K562 (cell line): ENCODE measurements around the gene PPP1CA. TPM values are rescaled to one million over a fixed set of nuclear protein-coding genes. Genes with fewer than 3 reads are reported as not detected.

Source experiments
- BCL6 ChIP-seq: fragments of 250-450 bp; sonication (Bioruptor Pico); IDR thresholded peaks from 2 replicates; pipeline ENCODE4 v1.4.0; 2020
- BHLHE40 ChIP-seq: IDR thresholded peaks from 2 replicates; pipeline ENCODE4 v1.6.1; 2011; ENCODE audit warnings: low read length, improper control_type of control experiment
- CCAR2 ChIP-seq: fragments of 200-400 bp; formaldehyde crosslinking; IDR thresholded peaks from 2 replicates; pipeline ENCODE4 v1.6.1; 2017; ENCODE audit warnings: mild to moderate bottlenecking, low read depth, low read length
- CREM ChIP-seq: IDR thresholded peaks from 2 replicates; pipeline ENCODE4 v1.6.1; 2014; ENCODE audit warnings: antibody characterized with exemption, low read depth
- E2F3 ChIP-seq: fragments of 250-450 bp; sonication (Bioruptor Pico); IDR thresholded peaks from 2 replicates; pipeline ENCODE4 v1.4.0; 2020; ENCODE audit warnings: mild to moderate bottlenecking
- ETS2 ChIP-seq: IDR thresholded peaks from 2 replicates; pipeline ENCODE4 v1.6.1; 2016; ENCODE audit warnings: borderline replicate concordance, missing genetic modification characterization, mild to moderate bottlenecking, moderate library complexity, missing compliant biosample characterization; ENCODE audit not compliant: poor library complexity, severe bottlenecking
- GTF2F1 ChIP-seq: IDR thresholded peaks from 2 replicates; pipeline ENCODE4 v1.6.1; 2011; ENCODE audit warnings: low read depth, low read length, improper control_type of control experiment
- HNRNPUL1 ChIP-seq: fragments of 200-400 bp; formaldehyde crosslinking; IDR thresholded peaks from 2 replicates; pipeline ENCODE4 v1.6.1; 2017; ENCODE audit warnings: low read length
- JUNB ChIP-seq: fragments of 450-650 bp; formaldehyde crosslinking; conservative IDR thresholded peaks from 2 replicates; pipeline ENCODE4 v1.4.0; 2020; ENCODE audit warnings: mild to moderate bottlenecking
- MEF2D ChIP-seq: conservative IDR thresholded peaks from 2 replicates; pipeline ENCODE4 v1.6.1; 2016; ENCODE audit warnings: low read depth, missing genetic modification characterization, missing compliant biosample characterization
- MTA2 ChIP-seq: fragments of 450-650 bp; IDR thresholded peaks from 2 replicates; pipeline ENCODE4 v1.6.1; 2016; ENCODE audit warnings: low read depth
- NBN ChIP-seq: fragments of 450-650 bp; IDR thresholded peaks from 2 replicates; pipeline ENCODE4 v1.6.1; 2016; ENCODE audit warnings: low read depth, mild to moderate bottlenecking
- RCOR1 ChIP-seq, 2 experiments: IDR thresholded peaks; 2 replicates each; pipeline ENCODE4 v1.6.1; 2012; ENCODE audit warnings: low read depth in 2 of 2, low read length in 2 of 2, borderline replicate concordance in 1 of 2, improper control_type of control experiment in 1 of 2
- SRF ChIP-seq, 2 experiments: fragments of 250-450, 450-650 bp in 1 of 2; sonication (Bioruptor Pico) in 1 of 2; sonication (generic) in 1 of 2; formaldehyde crosslinking; IDR thresholded peaks; 2 replicates each; pipeline versions ENCODE4 v1.5.0 to v1.5.1; 2020 to 2022; ENCODE audit warnings: mild to moderate bottlenecking in 1 of 2, missing genetic modification reagents in 1 of 2
- SRSF1 ChIP-seq: fragments of 200-400 bp; formaldehyde crosslinking; IDR thresholded peaks from 2 replicates; pipeline ENCODE4 v1.6.1; 2017; ENCODE audit warnings: mild to moderate bottlenecking, low read depth, low read length, moderate library complexity
- TEAD1 ChIP-seq, 2 experiments: fragments of 450-650 bp in 1 of 2; sonication (generic) in 1 of 2; formaldehyde crosslinking; IDR thresholded peaks; 2 replicates each; pipeline versions ENCODE4 v1.4.0 to v1.8.0; 2020 to 2022; ENCODE audit warnings: mild to moderate bottlenecking in 2 of 2, missing genetic modification reagents in 1 of 2
- YY1 ChIP-seq, 3 experiments: IDR thresholded peaks; 2 replicates each; pipeline ENCODE4 v1.6.1; 2011; ENCODE audit warnings: low read length in 2 of 3, mild to moderate bottlenecking in 2 of 3, moderate library complexity in 2 of 3, borderline replicate concordance in 1 of 3, control low read depth in 1 of 3, low read depth in 1 of 3; ENCODE audit not compliant: insufficient read depth in 3 of 3, insufficient replicate concordance in 2 of 3, control insufficient read depth in 1 of 3, insufficient read length in 1 of 3; ENCODE audit errors: extremely low read depth in 1 of 3
- ZNF347 ChIP-seq: fragments of 450-650 bp; formaldehyde crosslinking; IDR thresholded peaks from 2 replicates; pipeline ENCODE4 v1.4.0; 2020; ENCODE audit warnings: low read depth, mild to moderate bottlenecking, moderate library complexity
- ZNF561 ChIP-seq: fragments of 450-650 bp; formaldehyde crosslinking; conservative IDR thresholded peaks from 2 replicates; pipeline ENCODE4 v1.4.0; 2020; ENCODE audit warnings: mild to moderate bottlenecking, moderate library complexity
- ZZZ3 ChIP-seq: fragments of 450-650 bp; IDR thresholded peaks from 2 replicates; pipeline ENCODE4 v1.6.1; 2016; ENCODE audit warnings: antibody characterized with exemption, mild to moderate bottlenecking, moderate library complexity
- polyA plus RNA-seq, 8 experiments: library from polyadenylated mRNA; depleted of rRNA in 4 of 8; stranded (reverse) in 5 of 8; unstranded in 3 of 8; fragments of >200 nt; fragmentation: Nextera tagmentation in 2 of 8; fragmentation: Illumina TruSeq in 1 of 8; extraction: Ambion mirVana in 2 of 8; extraction: Trizol in 1 of 8; gene quantifications; 2 replicates each; pipeline versions ENCODE4 v1.2.1 to v1.2.3, GENCODE V29; 2011 to 2014; ENCODE audit warnings: inconsistent platforms in 1 of 8, missing spikeins in 1 of 8
- total RNA-seq, 7 experiments: library from RNA; depleted of rRNA in 6 of 7; stranded (reverse); fragments of >200 nt in 6 of 7; fragmentation: Illumina TruSeq in 2 of 7; extraction: Trizol in 2 of 7; gene quantifications; 2 replicates each; pipeline versions ENCODE4 v1.2.1 to v1.2.3, GENCODE V29; 2011 to 2021; ENCODE audit warnings: low replicate concordance in 1 of 7
- TF ChIP-seq, protein P1 (sequence below): fragments of 450-650 bp; IDR thresholded peaks from 2 replicates; pipeline ENCODE4 v1.6.1; 2017; ENCODE audit warnings: mild to moderate bottlenecking, moderate library complexity
- TF ChIP-seq, protein P2 (sequence below), 2 experiments: fragments of 150-350 bp in 1 of 2; IDR thresholded peaks; 2 replicates each; pipeline ENCODE4 v1.6.1; 2012 to 2016; ENCODE audit warnings: low read depth in 2 of 2, low read length in 2 of 2, mild to moderate bottlenecking in 1 of 2, moderate library complexity in 1 of 2

PPP1CA gene
- total and polyA plus RNA-seq, 9 of the 15 experiments (the other 6 are each of a cell fraction or from before 2014, with no cell fraction given), result 18.2 to 242 (median 188) TPM

DNA sequence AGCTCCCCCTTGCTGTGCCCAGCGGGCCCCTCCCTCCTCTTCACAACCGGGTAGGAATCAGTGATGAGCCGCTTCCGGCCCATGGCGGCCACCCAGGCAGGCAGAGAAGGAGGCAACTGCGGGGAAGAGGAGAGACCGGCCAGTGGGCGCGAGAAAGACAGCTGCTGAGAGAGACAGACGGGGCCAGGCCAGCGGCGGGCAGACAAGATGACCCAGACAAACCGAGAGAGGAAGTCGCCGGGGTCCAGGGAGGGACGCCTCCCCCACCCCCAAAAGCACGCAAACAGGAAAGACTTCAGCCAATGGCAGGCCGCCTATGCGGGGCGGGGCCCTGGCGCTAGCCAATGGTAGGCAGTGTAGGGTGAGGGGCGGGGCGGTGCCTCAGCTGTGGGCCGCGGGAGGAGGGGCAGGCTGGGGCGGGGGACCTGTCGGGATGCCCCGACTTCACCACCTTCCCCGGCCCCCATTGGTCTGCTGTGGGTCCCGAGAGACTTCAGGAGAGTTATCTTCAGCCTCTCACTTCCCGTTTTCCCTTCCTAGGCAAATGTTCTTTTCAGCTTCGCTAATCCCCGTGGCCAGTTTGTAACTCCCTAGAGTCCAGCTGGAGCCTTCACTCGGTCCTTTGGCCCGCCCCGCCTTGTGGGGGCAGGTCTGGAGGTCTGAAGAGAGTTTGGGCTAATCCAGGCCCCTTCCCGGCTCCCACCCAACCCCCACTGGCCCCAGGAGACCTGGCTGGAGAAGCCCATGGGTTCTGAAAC lies 48.2 kb downstream of the PPP1CA start, which contains the start of gene POLD4 (continued):
- TF ChIP-seq TEAD1 (CRISPR knock-in tag; IDR thresholded peaks at IDR 0.05), result no peak
- TF ChIP-seq ZNF561 (CRISPR knock-in tag), result no peak
- TF ChIP-seq JUNB, result no peak
- TF ChIP-seq, protein P1, sequence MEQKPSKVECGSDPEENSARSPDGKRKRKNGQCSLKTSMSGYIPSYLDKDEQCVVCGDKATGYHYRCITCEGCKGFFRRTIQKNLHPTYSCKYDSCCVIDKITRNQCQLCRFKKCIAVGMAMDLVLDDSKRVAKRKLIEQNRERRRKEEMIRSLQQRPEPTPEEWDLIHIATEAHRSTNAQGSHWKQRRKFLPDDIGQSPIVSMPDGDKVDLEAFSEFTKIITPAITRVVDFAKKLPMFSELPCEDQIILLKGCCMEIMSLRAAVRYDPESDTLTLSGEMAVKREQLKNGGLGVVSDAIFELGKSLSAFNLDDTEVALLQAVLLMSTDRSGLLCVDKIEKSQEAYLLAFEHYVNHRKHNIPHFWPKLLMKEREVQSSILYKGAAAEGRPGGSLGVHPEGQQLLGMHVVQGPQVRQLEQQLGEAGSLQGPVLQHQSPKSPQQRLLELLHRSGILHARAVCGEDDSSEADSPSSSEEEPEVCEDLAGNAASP, result no peak
- no peak for TF ChIP-seq ETS2 (tag)
- peak; percentile 69 for TF ChIP-seq CREM
- TF ChIP-seq BHLHE40, result no peak
- no peak for TF ChIP-seq ZNF347
- TF ChIP-seq CCAR2, result no peak
- TF ChIP-seq E2F3 (CRISPR knock-in tag), result peak; percentile 49; the same call in 1 of the 2 replicates
- no peak for TF ChIP-seq BCL6 (CRISPR knock-in tag)
- TF ChIP-seq MEF2D (tag), result no peak
- peak in 1 of 2 experiments; percentile 82; a peak in 1 of 4 replicates for TF ChIP-seq SRF (CRISPR knock-in tag; IDR thresholded peaks at IDR 0.05)
- TF ChIP-seq, protein P2, sequence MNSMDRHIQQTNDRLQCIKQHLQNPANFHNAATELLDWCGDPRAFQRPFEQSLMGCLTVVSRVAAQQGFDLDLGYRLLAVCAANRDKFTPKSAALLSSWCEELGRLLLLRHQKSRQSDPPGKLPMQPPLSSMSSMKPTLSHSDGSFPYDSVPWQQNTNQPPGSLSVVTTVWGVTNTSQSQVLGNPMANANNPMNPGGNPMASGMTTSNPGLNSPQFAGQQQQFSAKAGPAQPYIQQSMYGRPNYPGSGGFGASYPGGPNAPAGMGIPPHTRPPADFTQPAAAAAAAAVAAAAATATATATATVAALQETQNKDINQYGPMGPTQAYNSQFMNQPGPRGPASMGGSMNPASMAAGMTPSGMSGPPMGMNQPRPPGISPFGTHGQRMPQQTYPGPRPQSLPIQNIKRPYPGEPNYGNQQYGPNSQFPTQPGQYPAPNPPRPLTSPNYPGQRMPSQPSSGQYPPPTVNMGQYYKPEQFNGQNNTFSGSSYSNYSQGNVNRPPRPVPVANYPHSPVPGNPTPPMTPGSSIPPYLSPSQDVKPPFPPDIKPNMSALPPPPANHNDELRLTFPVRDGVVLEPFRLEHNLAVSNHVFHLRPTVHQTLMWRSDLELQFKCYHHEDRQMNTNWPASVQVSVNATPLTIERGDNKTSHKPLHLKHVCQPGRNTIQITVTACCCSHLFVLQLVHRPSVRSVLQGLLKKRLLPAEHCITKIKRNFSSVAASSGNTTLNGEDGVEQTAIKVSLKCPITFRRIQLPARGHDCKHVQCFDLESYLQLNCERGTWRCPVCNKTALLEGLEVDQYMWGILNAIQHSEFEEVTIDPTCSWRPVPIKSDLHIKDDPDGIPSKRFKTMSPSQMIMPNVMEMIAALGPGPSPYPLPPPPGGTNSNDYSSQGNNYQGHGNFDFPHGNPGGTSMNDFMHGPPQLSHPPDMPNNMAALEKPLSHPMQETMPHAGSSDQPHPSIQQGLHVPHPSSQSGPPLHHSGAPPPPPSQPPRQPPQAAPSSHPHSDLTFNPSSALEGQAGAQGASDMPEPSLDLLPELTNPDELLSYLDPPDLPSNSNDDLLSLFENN (IDR thresholded peaks at IDR 0.05; ENCODE audit: low read depth in 2 of 2, low read length in 2 of 2), result 0 out of 4 replicates have a peak, but pooled peaks of 1 of the 2 experiments have one; percentile 6
- no peak for TF ChIP-seq SRSF1
- TF ChIP-seq NBN, result peak; percentile 70; the same call in 1 of the 2 replicates
- no peak for TF ChIP-seq GTF2F1
- no peak for TF ChIP-seq ZZZ3
- TF ChIP-seq RCOR1 (IDR thresholded peaks at IDR 0.05; ENCODE audit: borderline replicate concordance in 1 of 2, low read depth in 2 of 2, low read length in 2 of 2), result peak in 1 of 2 experiments; percentile 63; a peak in 3 of 4 replicates
- peak in 1 of 3 experiments; percentile 67 for TF ChIP-seq YY1 (IDR thresholded peaks at IDR 0.05; ENCODE audit: borderline replicate concordance in 1 of 3, control insufficient read depth in 1 of 3, extremely low read depth in 1 of 3, insufficient read depth in 3 of 3, insufficient read length in 1 of 3, insufficient replicate concordance in 2 of 3, low read depth in 1 of 3, low read length in 2 of 3)
- TF ChIP-seq MTA2, result no peak
- TF ChIP-seq HNRNPUL1, result no peak
